Trophoblast cell (in vitro differentiated cells and primary cell): ENCODE results near the gene WDR31.

Experiments used
- DNase-seq, 2 donors: peaks; one replicate each; pipeline ENCODE4 v3.0.0-alpha.2; 2016
- H2AFZ ChIP-seq: 2 replicates; pipeline ENCODE4 v1.6.1; 2013; ENCODE audit warnings: low read length, moderate library complexity, mild to moderate bottlenecking; ENCODE audit not compliant: insufficient read depth, poor library complexity
- H2AK5ac ChIP-seq: 2 replicates; pipeline ENCODE4 v1.6.1; 2013; ENCODE audit warnings: mild to moderate bottlenecking, low read length
- H2BK120ac ChIP-seq: 2 replicates; pipeline ENCODE4 v1.6.1; 2013; ENCODE audit warnings: low read length, mild to moderate bottlenecking, moderate library complexity; ENCODE audit not compliant: insufficient read depth, poor library complexity
- H2BK12ac ChIP-seq: 2 replicates; pipeline ENCODE4 v1.6.1; 2013; ENCODE audit warnings: mild to moderate bottlenecking, low read length, moderate library complexity
- H2BK5ac ChIP-seq: 2 replicates; pipeline ENCODE4 v1.6.1; 2013; ENCODE audit warnings: low read length, low read depth, moderate library complexity, mild to moderate bottlenecking; ENCODE audit not compliant: poor library complexity
- H3K14ac ChIP-seq: 2 replicates; pipeline ENCODE4 v1.6.1; 2013; ENCODE audit warnings: mild to moderate bottlenecking, low read length
- H3K18ac ChIP-seq: 2 replicates; pipeline ENCODE4 v1.6.1; 2013; ENCODE audit warnings: mild to moderate bottlenecking, low read length
- H3K23ac ChIP-seq: 2 replicates; pipeline ENCODE4 v1.6.1; 2013; ENCODE audit warnings: low read length
- H3K27ac ChIP-seq: 2 replicates; pipeline ENCODE4 v1.5.1; 2013; ENCODE audit warnings: low read depth, mild to moderate bottlenecking, inconsistent platforms, low read length, moderate library complexity
- H3K27me3 ChIP-seq: 2 replicates; pipeline ENCODE4 v1.6.1; 2013; ENCODE audit warnings: inconsistent platforms, mild to moderate bottlenecking, low read length, moderate library complexity; ENCODE audit not compliant: insufficient read depth
- H3K36me3 ChIP-seq, 2 experiments: 1 replicate in 1 of 2; 2 replicates in 1 of 2; pipeline ENCODE4 v1.6.1; 2013; ENCODE audit warnings: low read length in 2 of 2, mild to moderate bottlenecking in 2 of 2, moderate library complexity in 1 of 2; ENCODE audit not compliant: insufficient read depth in 2 of 2, control insufficient read depth in 1 of 2
- H3K4ac ChIP-seq: 2 replicates; pipeline ENCODE4 v1.6.1; 2013; ENCODE audit warnings: low read depth, mild to moderate bottlenecking, low read length, moderate library complexity
- H3K4me1 ChIP-seq, 2 experiments: 1 replicate in 1 of 2; 2 replicates in 1 of 2; pipeline ENCODE4 v1.6.1; 2013; ENCODE audit warnings: low read length in 2 of 2, mild to moderate bottlenecking in 2 of 2, moderate library complexity in 1 of 2; ENCODE audit not compliant: insufficient read depth in 2 of 2, control insufficient read depth in 1 of 2
- H3K4me2 ChIP-seq: 2 replicates; pipeline ENCODE4 v1.6.1; 2013; ENCODE audit warnings: inconsistent platforms, mild to moderate bottlenecking, low read length, moderate library complexity
- H3K4me3 ChIP-seq: 2 replicates; pipeline ENCODE4 v1.5.1; 2013; ENCODE audit warnings: mild to moderate bottlenecking, low read depth, low read length, inconsistent platforms
- H3K79me1 ChIP-seq: one replicate; pipeline ENCODE4 v1.6.1; 2013; ENCODE audit warnings: low read length
- H3K79me2 ChIP-seq: 2 replicates; pipeline ENCODE4 v1.6.1; 2013; ENCODE audit warnings: low read length, mild to moderate bottlenecking; ENCODE audit not compliant: control insufficient read depth, insufficient read depth, poor library complexity
- H3K9ac ChIP-seq: 2 replicates; pipeline ENCODE4 v1.6.1; 2013; ENCODE audit warnings: mild to moderate bottlenecking, low read length
- H3K9me3 ChIP-seq: 2 replicates; pipeline ENCODE4 v1.6.1; 2013; ENCODE audit warnings: low read depth, mild to moderate bottlenecking, control low read depth, inconsistent platforms, low read length; ENCODE audit not compliant: insufficient read depth
- H4K12ac ChIP-seq: 2 replicates; pipeline ENCODE4 v1.6.1; 2013; ENCODE audit warnings: low read depth, mild to moderate bottlenecking, low read length, moderate library complexity
- H4K8ac ChIP-seq: 2 replicates; pipeline ENCODE4 v1.6.1; 2013; ENCODE audit warnings: low read depth, mild to moderate bottlenecking, low read length, moderate library complexity
- H4K91ac ChIP-seq: one replicate; pipeline ENCODE4 v1.6.1; 2013; ENCODE audit warnings: low read depth, mild to moderate bottlenecking, low read length, moderate library complexity
- WGBS: extraction: QIAGEN DNeasy Blood & Tissue Kit; methylation state at CpG from one replicate; pipeline ENCODE4 v1.1.7; 2013; ENCODE audit warnings: missing lambda C conversion rate; ENCODE audit not compliant: insufficient read length, insufficient coverage; ENCODE audit errors: extremely low coverage; 5-methylcytosine and 5-hydroxymethylcytosine counted together

WDR31 gene

GRCh38 chr9:113370806-113371325 lies 30.8 kb upstream of the WDR31 start:
- H2AK5ac ChIP-seq, result no peak overlapping the region
- peaks cover 17 to 26% of the 10 kb centered on the region in 2 experiments for H3K36me3 ChIP-seq
- H3K4me1 ChIP-seq, result peaks cover 8% of the 10 kb centered on the region in 2 experiments
- H3K9ac ChIP-seq, result no peak overlapping the region
- H4K91ac ChIP-seq, result no peak overlapping the region
- H3K4ac ChIP-seq, result no peak overlapping the region
- no peak overlapping the region for H4K8ac ChIP-seq
- no peak overlapping the region for H3K14ac ChIP-seq
- no peaks in the 10 kb centered on the region for H3K9me3 ChIP-seq
- no peaks in the 10 kb centered on the region for H3K27me3 ChIP-seq
- no peak overlapping the region for H2BK12ac ChIP-seq
- no peak overlapping the region for H3K4me3 ChIP-seq
- H3K23ac ChIP-seq, result no peak overlapping the region
- no peaks in the 10 kb centered on the region for H3K79me1 ChIP-seq
- H2AFZ ChIP-seq, result no peak overlapping the region
- DNase-seq, result no peak
- no peak overlapping the region for H3K27ac ChIP-seq
- H2BK5ac ChIP-seq, result no peak overlapping the region
- no peak overlapping the region for H3K18ac ChIP-seq
- H3K79me2 ChIP-seq, result peaks cover 1% of the 10 kb centered on the region
- WGBS, result no CpG with 5 or more reads among the region's 8 CpGs
- H3K4me2 ChIP-seq, result no peak overlapping the region
- no peak overlapping the region for H4K12ac ChIP-seq
- no peak overlapping the region for H2BK120ac ChIP-seq

GRCh38 chr9:113369855-113370140 lies 29.7 kb upstream of the WDR31 start:
- H2BK12ac ChIP-seq, result no peak overlapping the region
- H3K9ac ChIP-seq, result no peak overlapping the region
- no peaks in the 10 kb centered on the region for H3K9me3 ChIP-seq
- no CpG with 5 or more reads among the region's 11 CpGs for WGBS
- H3K27ac ChIP-seq, result no peak overlapping the region
- no peak overlapping the region for H3K18ac ChIP-seq
- peaks cover 12 to 21% of the 10 kb centered on the region in 2 experiments for H3K36me3 ChIP-seq
- no peak overlapping the region for H2BK5ac ChIP-seq
- no peak overlapping the region for H4K91ac ChIP-seq
- no peak overlapping the region for H2BK120ac ChIP-seq
- no peak for DNase-seq
- H3K14ac ChIP-seq, result no peak overlapping the region
- no peaks in the 10 kb centered on the region for H3K27me3 ChIP-seq
- H4K8ac ChIP-seq, result no peak overlapping the region
- no peak overlapping the region for H3K23ac ChIP-seq
- no peak overlapping the region for H4K12ac ChIP-seq
- H3K4me1 ChIP-seq, result peaks cover 0 to under 1% of the 10 kb centered on the region in 2 experiments
- no peak overlapping the region for H2AFZ ChIP-seq
- H3K4ac ChIP-seq, result no peak overlapping the region
- H3K79me2 ChIP-seq, result no peaks in the 10 kb centered on the region
- H3K4me2 ChIP-seq, result no peak overlapping the region
- no peaks in the 10 kb centered on the region for H3K79me1 ChIP-seq
- H2AK5ac ChIP-seq, result no peak overlapping the region
- H3K4me3 ChIP-seq, result no peak overlapping the region

- no peaks in the 10 kb centered on the region for H3K9me3 ChIP-seq
- no CpG with 5 or more reads among the region's 13 CpGs for WGBS
- H3K27me3 ChIP-seq, result no peaks in the 10 kb centered on the region
- no peak overlapping the region for H4K91ac ChIP-seq
- no peak overlapping the region for H4K8ac ChIP-seq
- peaks cover 11 to 18% of the 10 kb centered on the region in 2 experiments for H3K36me3 ChIP-seq
- no peak overlapping the region for H2BK120ac ChIP-seq
- H3K23ac ChIP-seq, result no peak overlapping the region
- DNase-seq, result no peak
- no peak overlapping the region for H4K12ac ChIP-seq
- no peak overlapping the region for H3K4ac ChIP-seq
- no peak overlapping the region for H2AK5ac ChIP-seq
- no peak overlapping the region for H3K9ac ChIP-seq
- no peak overlapping the region for H3K14ac ChIP-seq
- H3K18ac ChIP-seq, result no peak overlapping the region
- no peak overlapping the region for H2BK12ac ChIP-seq
- no peak overlapping the region for H3K4me2 ChIP-seq
- H2AFZ ChIP-seq, result no peak overlapping the region
- no peaks in the 10 kb centered on the region for H3K4me1 ChIP-seq
- H3K4me3 ChIP-seq, result no peak overlapping the region
- H3K79me2 ChIP-seq, result no peaks in the 10 kb centered on the region
- H2BK5ac ChIP-seq, result no peak overlapping the region
- no peak overlapping the region for H3K27ac ChIP-seq
- no peaks in the 10 kb centered on the region for H3K79me1 ChIP-seq
Observed at GRCh38 chr9:113368982-113369854, 29.1 kb upstream of the WDR31 start.

- Histone ChIP-seq H3K36me3 (peaks cover 4 to 10% of the 10 kb centered on the region in 2 experiments), H4K91ac (no peak overlapping the region), H3K14ac (no peak overlapping the region), H3K23ac (no peak overlapping the region), H3K27ac (no peak overlapping the region), H4K8ac (no peak overlapping the region), H3K27me3 (no peaks in the 10 kb centered on the region), H3K4ac (no peak overlapping the region), H3K18ac (no peak overlapping the region), H3K4me2 (no peak overlapping the region), H3K9ac (no peak overlapping the region), H3K79me2 (no peaks in the 10 kb centered on the region), H2AK5ac (no peak overlapping the region), H3K4me1 (no peaks in the 10 kb centered on the region), H3K79me1 (no peaks in the 10 kb centered on the region), H3K4me3 (no peak overlapping the region), H4K12ac (no peak overlapping the region), H2AFZ (no peak overlapping the region), H2BK120ac (no peak overlapping the region), H2BK5ac (no peak overlapping the region), H2BK12ac (no peak overlapping the region), H3K9me3 (no peaks in the 10 kb centered on the region)
- no CpG with 5 or more reads among the region's 5 CpGs for WGBS
- no peak for DNase-seq
Observed at GRCh38 chr9:113368348-113368981, 28.4 kb upstream of the WDR31 start.
